D341Med (cell line): Measurements from ENCODE around the gene RELCH.

Experiments
- DNase-seq: peaks from one replicate; pipeline ENCODE4 v3.0.0; 2012; ENCODE audit warnings: low spot score

Gene RELCH

GRCh38 chr18:62341473-62341872 lies 154.4 kb downstream of the RELCH start:
- DNase-seq: no peak

- DNase-seq: no peak
Measured at GRCh38 chr18:62342884-62343283, 155.8 kb downstream of the RELCH start.

GRCh38 chr18:62343316-62343715 lies 156.3 kb downstream of the RELCH start:
- no peak for DNase-seq

- DNase-seq: no peak
Measured at GRCh38 chr18:62345909-62346308, 158.9 kb downstream of the RELCH start.

GRCh38 chr18:62346333-62347088 lies 159.5 kb downstream of the RELCH start:
- DNase-seq: no peak

- DNase-seq: no peak
Measured at GRCh38 chr18:62347089-62347506, 160.0 kb downstream of the RELCH start.

GRCh38 chr18:62348474-62348873 lies 161.4 kb downstream of the RELCH start:
- DNase-seq: no peak

GRCh38 chr18:62353170-62353569 lies 166.1 kb downstream of the RELCH start:
- DNase-seq: no peak

GRCh38 chr18:62354151-62354550 lies 167.1 kb downstream of the RELCH start:
- DNase-seq: no peak

GRCh38 chr18:62357079-62357719 lies 170.1 kb downstream of the RELCH start:
- no peak for DNase-seq
